ENCODE measurements around the gene REV1.

DNA sequence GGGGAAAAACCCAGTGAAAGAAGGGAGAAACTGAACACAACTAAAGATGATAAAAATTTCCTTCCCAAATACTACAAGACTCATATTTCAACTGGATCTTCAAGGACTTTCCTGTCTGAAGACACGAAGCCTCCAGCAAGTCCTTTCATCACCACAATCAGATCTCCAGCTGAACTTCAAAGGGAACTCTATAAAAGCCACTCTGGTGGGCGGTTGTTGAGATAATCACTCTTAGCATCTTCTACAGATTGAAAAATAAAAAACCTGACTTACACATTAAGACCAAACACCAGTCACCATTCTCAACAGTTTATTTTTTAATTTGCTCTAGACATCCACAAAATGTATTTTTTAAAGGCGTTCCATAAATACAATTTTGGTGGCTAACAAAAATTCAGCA is 4.4 kb downstream of the REV1 start:
- TF ChIP-seq POLR2A (IDR thresholded peaks at IDR 0.05; ENCODE audit: low read length) (no peak), GATA1 (IDR thresholded peaks at IDR 0.05; ENCODE audit: low read depth, low read length) (no peak)
